Activated CD4-positive, alpha-beta T cell treated with anti-CD3 and anti-CD28 coated beads for 48 hours (primary cell): ENCODE measurements around the gene SPATS2.
A peak's percentile ranks its signal among the peaks of the same experiment; 100 is the strongest.
"Not testable (repeated sequence)": the region's sequence is repeated elsewhere in the genome, so short reads cannot be mapped to it uniquely, and the experiment has no call there.

Source experiments
- DNase-seq: peaks from one replicate; pipeline ENCODE4 v3.0.0-alpha.2; 2020

Gene SPATS2

GRCh38 chr12:49525942-49526341, 158.7 kb downstream of the SPATS2 start:
- DNase-seq = no peak

GRCh38 chr12:49527361-49528130, 160.3 kb downstream of the SPATS2 start:
- DNase-seq = no peak

GRCh38 chr12:49529414-49529813, 162.2 kb downstream of the SPATS2 start:
- no peak for DNase-seq

GRCh38 chr12:49531745-49532144, 164.5 kb downstream of the SPATS2 start:
- no peak for DNase-seq

DNA sequence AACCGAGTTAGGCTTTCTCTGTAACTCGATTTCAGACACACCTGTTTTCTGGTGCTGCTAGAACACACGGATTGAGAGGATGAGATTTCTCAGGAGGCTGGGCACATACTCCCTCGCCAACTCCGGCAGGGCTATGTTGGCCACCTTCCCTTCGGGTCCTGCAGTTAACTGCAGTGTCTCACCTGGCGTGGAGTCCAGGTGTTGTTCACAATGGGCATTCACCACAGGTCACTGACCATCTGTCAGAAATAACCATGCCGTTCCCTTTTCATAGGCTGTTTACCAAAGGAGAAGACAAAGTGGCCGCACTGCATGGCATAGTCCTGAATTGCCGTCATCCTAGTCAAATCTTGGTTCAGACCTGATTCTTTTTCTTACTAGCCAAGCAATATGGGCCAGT, 166.1 kb downstream of the SPATS2 start:
- no peak for DNase-seq

- not testable (repeated sequence) for DNase-seq
Measured at GRCh38 chr12:49534122-49534521, 166.9 kb downstream of the SPATS2 start.

DNA sequence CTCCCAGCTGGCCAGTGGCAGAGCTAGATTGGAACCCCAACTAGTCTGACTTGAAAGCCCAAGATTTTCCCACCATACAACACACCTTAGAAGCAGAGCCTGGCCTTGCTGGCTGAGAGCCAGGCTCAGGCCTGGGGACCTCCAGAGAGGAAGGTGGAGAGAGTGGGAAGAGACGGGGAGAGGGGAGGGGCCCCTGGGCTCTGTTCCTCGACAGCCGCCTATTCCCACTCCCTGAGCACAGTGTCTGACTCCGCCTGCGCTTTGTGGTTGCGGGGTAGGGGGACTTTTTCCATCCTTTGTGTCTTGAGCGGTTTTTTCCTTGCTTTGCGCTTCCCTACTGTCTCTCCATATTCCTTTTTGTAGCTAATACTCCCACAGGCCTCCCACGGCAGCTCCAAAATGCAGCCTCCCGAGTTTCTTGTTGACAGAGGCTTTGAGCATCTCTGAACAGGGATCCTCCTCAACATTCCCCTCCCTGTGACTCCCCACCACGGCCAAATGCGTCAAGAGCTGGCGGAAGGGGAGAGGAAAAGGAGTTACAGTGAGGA, 167.5 kb downstream of the SPATS2 start:
- no peak for DNase-seq

DNA sequence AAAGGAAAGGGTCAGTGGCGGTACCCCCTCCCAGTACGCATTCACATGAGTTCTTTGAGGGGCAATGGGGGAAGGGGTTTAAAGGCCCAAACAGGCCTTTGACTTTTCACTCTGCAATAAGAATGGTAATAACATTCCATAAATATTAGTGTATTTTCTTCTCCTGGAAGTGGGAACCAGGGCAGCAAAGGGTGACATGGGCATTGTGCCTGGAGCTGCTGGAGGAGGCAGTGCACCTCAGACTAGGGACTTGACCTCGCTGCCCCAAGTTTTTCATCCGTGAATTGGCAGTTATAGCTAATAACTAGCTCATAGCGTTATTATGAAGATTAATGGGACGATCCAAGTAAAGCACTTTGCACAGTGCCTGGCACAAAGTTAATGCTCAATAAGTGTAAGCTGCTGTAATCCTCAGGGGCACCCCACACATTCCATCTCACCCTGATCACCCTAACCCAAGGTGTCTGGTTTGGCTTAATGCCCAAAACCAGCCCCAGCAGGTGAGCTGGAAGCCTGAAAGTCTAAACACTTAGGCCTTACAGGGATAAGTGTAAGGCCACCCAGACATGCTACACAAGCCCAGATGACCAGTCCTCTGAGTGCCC, 168.8 kb downstream of the SPATS2 start:
- no peak for DNase-seq

- DNase-seq = no peak
Measured at GRCh38 chr12:49536526-49537071, 169.3 kb downstream of the SPATS2 start.

GRCh38 chr12:49537231-49537751, 170.0 kb downstream of the SPATS2 start:
- DNase-seq = no peak

GRCh38 chr12:49537752-49538509, 170.7 kb downstream of the SPATS2 start:
- peak; percentile 35 for DNase-seq

DNA sequence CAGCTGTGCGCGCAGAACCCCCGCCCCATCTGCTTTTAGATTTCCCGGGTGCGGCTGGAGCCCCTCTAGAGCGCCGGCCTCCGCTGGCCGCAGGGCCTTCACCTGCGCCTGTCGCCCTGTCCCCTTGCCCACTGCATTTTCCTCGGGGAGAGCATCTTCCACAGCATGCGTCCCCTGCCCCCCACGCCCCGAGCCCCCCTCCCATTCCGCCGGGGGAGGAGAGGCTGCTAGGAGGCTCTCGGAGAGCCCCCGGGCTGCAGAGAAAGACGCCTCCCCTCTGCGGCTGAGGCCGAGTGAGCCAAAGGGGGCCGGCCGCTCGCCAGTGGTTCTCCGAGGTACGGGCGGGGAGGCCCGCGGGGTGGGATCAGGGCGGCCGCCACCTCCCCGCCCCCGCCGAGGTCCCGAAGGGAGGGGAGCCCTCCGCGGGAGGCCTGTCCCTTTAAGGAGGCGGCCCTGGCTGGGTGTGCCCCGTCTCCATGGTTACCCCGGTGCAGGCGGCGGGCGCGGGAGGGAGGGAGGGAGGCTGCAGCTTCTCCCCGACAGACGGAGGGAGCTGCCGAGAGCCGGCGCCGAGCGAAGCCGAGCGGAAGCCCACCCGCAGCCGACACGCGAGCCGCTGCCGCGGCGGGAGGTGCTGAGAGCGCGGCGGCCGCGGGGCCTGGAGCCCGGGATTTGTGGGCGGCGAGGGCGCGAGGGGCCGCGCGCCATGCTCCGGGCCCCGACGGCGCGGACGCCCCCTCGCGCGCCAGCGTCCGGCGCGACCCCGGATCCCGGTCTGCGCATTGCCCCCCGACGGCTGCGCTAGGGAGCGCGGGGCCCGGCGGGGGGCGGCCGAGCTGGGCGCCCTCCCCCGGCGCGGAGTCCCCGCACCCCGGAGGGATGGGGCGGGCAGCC, 171.5 kb downstream of the SPATS2 start, which contains the start of gene KCNH3:
KCNH3 (plus strand) TSS at position 521 of the 894 bp plus-strand sequence. CDS start 387 bp downstream, outside the sequence.
- peak; percentile 83 for DNase-seq

DNA sequence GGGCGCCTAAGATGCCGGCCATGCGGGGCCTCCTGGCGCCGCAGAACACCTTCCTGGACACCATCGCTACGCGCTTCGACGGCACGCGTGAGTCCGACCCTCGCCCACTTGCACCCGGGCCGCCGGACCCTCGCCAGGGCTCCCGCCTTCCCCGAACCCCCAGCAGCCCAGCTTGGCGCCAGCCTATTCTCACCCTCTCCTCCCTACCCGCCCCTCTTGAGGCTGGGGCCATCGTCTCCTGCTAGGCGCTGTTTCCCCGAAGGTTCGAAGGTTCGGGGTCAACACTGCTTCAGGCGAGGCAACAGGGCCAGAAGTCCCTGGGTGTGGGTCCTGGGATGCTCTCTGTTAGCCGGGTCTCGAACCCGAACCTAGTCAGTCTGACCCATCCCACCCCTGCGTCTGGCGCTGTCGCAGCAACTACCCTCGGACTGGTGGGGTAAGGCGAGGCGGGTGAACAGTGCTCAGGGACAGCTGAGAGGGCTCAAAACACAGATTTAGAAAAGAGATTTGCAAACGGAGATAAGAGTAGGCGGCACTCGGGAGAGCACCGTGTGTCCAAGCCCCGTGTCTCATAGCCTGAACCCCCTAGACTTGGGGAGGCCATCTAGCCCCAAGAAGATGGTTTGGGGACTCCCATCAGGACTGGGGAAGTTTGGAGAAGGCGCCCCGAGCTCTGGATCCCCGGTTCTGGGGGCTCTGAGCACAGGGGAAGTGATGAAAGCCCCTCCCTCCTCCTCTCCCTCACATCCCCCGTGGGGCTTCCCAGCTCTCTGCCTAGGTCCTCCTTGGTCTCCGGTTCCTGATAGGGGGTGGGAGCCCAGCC, 172.4 kb downstream of the SPATS2 start:
- DNase-seq = no peak

DNA sequence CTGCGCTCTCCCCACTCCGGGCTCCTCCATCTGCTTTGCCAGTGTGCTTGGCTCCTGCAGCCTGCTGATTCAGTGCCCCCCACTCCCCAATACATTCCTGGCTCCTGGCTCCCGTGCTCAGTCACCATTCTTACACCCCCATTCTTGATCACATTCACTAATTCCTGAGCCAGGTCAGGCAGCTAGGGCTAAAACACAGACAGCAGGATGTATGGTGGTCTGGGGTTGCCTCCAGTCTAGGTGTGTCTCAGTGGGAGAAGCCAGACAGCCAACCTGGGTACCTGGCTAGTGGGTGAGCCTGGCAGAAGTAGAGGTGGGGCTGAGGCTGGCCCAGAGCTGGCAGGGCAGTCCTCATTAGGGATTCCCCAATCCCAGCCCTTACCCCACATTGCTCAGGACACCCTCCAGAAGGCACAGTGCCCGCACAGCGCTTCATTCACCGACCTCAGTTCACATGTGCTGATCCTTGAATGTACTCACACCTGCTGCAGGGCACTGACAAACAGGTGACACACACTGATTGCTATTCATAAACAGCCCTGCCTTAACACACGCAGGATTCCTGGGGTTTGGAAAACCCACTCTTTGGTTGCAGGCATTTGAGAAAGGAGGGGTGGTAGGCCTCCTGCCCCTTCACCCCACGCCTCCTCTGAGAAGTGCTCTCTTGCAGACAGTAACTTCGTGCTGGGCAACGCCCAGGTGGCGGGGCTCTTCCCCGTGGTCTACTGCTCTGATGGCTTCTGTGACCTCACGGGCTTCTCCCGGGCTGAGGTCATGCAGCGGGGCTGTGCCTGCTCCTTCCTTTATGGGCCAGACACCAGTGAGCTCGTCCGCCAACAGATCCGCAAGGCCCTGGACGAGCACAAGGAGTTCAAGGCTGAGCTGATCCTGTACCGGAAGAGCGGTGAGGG, 173.2 kb downstream of the SPATS2 start:
- DNase-seq = no peak

GRCh38 chr12:49541140-49541861, 174.0 kb downstream of the SPATS2 start:
- no peak for DNase-seq

DNA sequence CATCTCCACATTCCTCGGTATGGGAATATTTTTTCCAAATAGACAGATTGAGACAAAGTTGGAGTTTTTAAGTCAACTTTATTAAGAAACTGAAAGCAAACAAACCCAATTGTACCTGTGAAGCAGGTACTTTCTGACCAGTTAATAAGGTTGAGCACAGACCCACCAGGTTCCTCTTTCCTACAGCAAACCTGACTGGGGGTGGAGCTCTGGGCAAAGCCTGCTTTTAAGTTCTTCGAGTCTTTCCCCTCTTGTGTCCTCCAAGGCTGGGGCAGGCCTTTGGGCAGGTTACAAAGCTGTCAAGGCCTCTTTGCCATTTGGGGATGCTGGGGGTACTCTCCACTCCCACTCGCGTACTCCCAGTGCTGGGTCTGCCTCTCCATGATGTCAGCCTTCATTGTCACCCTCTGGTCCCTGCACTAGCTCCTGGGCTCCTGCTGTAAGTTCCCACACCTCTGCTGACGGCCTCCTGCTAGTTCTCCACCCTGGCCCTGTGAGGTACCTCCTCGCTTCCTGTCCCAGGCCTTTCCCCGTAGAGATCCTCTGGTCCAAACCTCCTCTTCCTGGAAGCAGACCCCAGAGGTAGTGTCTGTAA, 174.7 kb downstream of the SPATS2 start:
- no peak for DNase-seq

- DNase-seq = no peak
Measured at GRCh38 chr12:49542592-49543160, 175.4 kb downstream of the SPATS2 start.

GRCh38 chr12:49543221-49543913, 176.1 kb downstream of the SPATS2 start:
- DNase-seq = no peak
